ENCODE results near the gene TFDP1. TPM values are rescaled to one million over a fixed set of nuclear protein-coding genes. Genes with fewer than 3 reads are reported as not detected.

The TFDP1 gene
- total RNA-seq, 4 donors from 2014 or later: 21.9 to 49.0 (median 29.2) TPM

DNA sequence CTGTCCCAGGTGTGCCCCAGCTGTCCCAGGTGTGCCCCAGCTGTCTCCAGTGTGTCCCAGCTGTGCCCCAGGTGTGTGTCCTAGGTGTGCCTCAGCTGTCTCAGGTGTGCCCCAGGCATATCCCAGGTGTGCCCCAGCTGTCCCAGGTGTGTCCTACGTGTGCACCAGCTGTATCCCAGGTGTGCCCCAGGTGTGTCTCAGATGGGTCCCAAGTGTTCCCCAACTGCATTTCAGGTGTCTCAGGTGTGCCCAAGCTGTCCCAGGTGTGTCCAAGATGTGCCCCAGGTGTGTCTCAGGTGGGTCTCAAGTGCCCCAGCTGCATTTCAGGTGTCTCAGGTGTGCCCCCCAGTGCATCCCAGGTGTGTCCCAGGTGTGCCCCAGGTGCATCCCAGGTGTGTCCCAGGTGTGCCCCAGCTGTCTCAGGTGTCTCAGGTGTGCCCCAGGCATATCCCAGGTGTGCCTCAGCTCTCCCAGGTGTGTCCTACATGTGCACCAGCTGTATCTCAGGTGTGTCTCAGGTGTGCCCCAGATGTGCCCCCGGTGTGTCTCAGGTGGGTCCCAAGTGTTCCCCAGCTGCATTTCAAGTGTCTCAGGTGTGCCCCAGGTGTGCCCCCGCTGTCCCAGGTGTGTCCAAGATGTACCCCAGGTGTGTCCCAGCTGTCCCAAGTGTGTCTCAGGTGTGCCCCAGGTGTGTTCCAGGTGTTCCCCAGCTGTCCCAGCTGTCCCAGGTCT, 81.2 kb downstream of the TFDP1 start:
- TF ChIP-seq, protein P1, sequence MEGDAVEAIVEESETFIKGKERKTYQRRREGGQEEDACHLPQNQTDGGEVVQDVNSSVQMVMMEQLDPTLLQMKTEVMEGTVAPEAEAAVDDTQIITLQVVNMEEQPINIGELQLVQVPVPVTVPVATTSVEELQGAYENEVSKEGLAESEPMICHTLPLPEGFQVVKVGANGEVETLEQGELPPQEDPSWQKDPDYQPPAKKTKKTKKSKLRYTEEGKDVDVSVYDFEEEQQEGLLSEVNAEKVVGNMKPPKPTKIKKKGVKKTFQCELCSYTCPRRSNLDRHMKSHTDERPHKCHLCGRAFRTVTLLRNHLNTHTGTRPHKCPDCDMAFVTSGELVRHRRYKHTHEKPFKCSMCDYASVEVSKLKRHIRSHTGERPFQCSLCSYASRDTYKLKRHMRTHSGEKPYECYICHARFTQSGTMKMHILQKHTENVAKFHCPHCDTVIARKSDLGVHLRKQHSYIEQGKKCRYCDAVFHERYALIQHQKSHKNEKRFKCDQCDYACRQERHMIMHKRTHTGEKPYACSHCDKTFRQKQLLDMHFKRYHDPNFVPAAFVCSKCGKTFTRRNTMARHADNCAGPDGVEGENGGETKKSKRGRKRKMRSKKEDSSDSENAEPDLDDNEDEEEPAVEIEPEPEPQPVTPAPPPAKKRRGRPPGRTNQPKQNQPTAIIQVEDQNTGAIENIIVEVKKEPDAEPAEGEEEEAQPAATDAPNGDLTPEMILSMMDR (IDR thresholded peaks at IDR 0.05): no peak
- TF ChIP-seq POLR2A (IDR thresholded peaks at IDR 0.05) (no peak), EP300 (IDR thresholded peaks at IDR 0.05) (no peak), POLR2AphosphoS5 (IDR thresholded peaks at IDR 0.05) (no peak)
- no peaks in the 10 kb centered on the region for H3K4me1 ChIP-seq
- WGBS, 2 donors (ENCODE audit: low coverage in 1 of 2): 80% methylated on average over 1 of the region's 3 CpGs; no CpG with 5 or more reads in 1 of the 2 donors
- H3K4me3 ChIP-seq: no peak overlapping the region
- peaks cover 0 to 17% (median 0%) of the 10 kb centered on the region in 3 donors for H3K9me3 ChIP-seq
- peaks cover 7% of the 10 kb centered on the region for H3K27me3 ChIP-seq
- no peak for ATAC-seq
- no peaks in the 10 kb centered on the region for H3K36me3 ChIP-seq
- no peak overlapping the region for H3K27ac ChIP-seq

DNA sequence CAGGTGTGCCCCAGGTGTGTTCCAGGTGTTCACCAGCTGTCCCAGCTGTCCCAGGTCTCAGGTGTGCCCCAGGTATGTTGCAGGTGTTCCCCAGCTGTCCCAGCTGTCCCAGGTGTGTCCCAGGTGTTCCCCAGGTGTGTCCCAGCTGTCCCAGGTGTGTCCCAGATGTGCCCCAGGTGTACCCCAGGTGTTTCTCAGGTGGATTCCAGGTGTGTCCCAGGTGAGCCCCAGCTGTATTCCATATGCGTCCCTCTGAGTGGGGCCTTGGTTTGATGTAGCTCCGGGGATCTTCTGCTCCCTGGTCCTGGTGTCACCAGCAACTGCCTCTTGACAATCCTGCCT, 81.7 kb downstream of the TFDP1 start:
- no CpG with 5 or more reads among the region's 2 CpGs for WGBS, 2 donors (ENCODE audit: low coverage in 1 of 2)
- no peak overlapping the region for H3K4me3 ChIP-seq
- TF ChIP-seq POLR2A (IDR thresholded peaks at IDR 0.05) (no peak), EP300 (IDR thresholded peaks at IDR 0.05) (no peak), POLR2AphosphoS5 (IDR thresholded peaks at IDR 0.05) (no peak)
- TF ChIP-seq, protein P1 (IDR thresholded peaks at IDR 0.05): no peak
- H3K36me3 ChIP-seq: no peaks in the 10 kb centered on the region
- no peak overlapping the region for H3K27ac ChIP-seq
- H3K4me1 ChIP-seq: no peaks in the 10 kb centered on the region
- peaks cover 0 to 11% (median 0%) of the 10 kb centered on the region in 3 donors for H3K9me3 ChIP-seq
- ATAC-seq: no peak
- H3K27me3 ChIP-seq: peaks cover 7% of the 10 kb centered on the region

DNA sequence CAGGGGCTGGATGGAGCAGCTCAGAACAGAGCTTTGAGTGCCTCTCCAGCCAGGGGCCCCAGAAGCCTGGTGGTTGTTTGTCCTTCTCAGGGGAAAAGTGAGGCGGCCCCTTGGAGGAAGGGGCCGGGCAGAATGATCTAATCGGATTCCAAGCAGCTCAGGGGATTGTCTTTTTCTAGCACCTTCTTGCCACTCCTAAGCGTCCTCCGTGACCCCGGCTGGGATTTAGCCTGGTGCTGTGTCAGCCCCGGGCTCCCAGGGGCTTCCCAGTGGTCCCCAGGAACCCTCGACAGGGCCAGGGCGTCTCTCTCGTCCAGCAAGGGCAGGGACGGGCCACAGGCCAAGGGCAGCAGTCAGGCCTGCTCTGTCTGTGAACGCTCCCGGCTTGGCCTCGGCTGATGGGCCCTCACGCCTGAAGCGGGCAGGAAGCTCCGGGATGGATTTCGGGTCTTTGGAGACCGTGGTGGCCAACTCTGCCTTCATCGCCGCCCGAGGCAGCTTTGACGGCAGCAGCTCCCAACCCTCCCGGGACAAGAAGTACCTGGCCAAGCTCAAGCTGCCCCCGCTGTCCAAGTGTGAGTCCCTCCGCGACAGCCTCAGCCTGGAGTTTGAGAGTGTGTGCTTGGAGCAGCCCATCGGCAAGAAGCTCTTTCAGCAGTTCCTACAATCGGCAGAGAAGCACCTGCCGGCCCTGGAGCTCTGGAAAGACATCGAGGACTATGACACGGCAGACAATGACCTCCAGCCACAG, 82.6 kb downstream of the TFDP1 start, which contains the start of gene GRK1:
Gene GRK1, plus strand, starts transcription at position 269 of the 751 bp plus-strand sequence. Its CDS starts 168 bp downstream, at position 437.
- Histone ChIP-seq H3K4me1 (no peaks in the 10 kb centered on the region), H3K4me3 (no peak within 1 kb of the TSS), H3K36me3 (no peaks in the 10 kb centered on the region), H3K27ac (no peak within 1 kb of the TSS), H3K9me3 (peaks cover 0 to 3% (median 0%) of the 10 kb centered on the region in 3 donors), H3K27me3 (peaks cover 7% of the 10 kb centered on the region)
- no peak for TF ChIP-seq POLR2AphosphoS5 (IDR thresholded peaks at IDR 0.05)
- no peak for TF ChIP-seq POLR2A (IDR thresholded peaks at IDR 0.05)
- no peak for TF ChIP-seq EP300 (IDR thresholded peaks at IDR 0.05)
- TF ChIP-seq, protein P1 (IDR thresholded peaks at IDR 0.05): no peak
- no peak for ATAC-seq
- no CpG with 5 or more reads among the region's 32 CpGs for WGBS, 2 donors (ENCODE audit: low coverage in 1 of 2)

DNA sequence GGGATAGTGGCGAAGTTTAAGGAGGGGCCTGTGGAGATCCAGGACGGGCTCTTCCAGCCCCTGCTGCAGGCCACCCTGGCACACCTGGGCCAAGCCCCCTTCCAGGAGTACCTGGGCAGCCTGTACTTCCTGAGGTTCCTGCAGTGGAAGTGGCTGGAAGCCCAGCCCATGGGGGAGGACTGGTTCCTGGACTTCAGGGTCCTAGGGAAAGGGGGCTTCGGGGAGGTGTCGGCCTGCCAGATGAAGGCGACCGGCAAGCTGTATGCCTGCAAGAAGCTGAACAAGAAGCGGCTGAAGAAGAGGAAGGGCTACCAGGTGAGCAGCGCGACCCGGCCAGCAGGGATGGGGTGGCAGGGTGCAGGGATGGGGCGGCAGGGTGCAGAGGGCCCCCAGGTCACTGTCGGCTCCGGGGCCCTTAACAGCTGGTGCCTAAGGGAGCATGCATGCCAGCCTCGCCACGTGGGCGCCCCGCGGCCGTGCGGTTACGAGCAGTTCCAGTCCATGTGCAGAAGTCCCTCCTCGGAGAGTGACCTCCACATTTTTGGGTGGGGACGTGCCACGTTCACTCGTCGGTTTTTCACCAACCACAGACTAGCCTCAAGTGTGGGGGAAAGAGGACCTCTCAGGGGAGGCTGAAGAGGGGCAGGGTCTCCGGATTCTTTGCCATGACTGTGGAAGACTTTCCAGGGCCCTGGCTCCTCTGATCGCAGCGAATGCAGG, 83.4 kb downstream of the TFDP1 start:
- Histone ChIP-seq H3K36me3 (no peaks in the 10 kb centered on the region), H3K27me3 (peaks cover 7% of the 10 kb centered on the region), H3K9me3 (no peaks in the 10 kb centered on the region), H3K4me3 (no peak overlapping the region), H3K27ac (no peak overlapping the region), H3K4me1 (no peaks in the 10 kb centered on the region)
- TF ChIP-seq POLR2AphosphoS5 (IDR thresholded peaks at IDR 0.05) (no peak), POLR2A (IDR thresholded peaks at IDR 0.05) (no peak)
- TF ChIP-seq, protein P1 (IDR thresholded peaks at IDR 0.05): no peak
- ATAC-seq: no peak
- 92% methylated on average over 16 of the region's 29 CpGs; no CpG with 5 or more reads in 1 of the 2 donors for WGBS, 2 donors (ENCODE audit: low coverage in 1 of 2)

Data from gastroesophageal sphincter (tissue), 4 donors.